Upper lobe of left lung (tissue), 6 donors: ENCODE measurements around the gene DHRS4. TPM values are rescaled to one million over a fixed set of nuclear protein-coding genes. Genes with fewer than 3 reads are reported as not detected.
"Not testable (repeated sequence)": the region's sequence is repeated elsewhere in the genome, so short reads cannot be mapped to it uniquely, and the experiment has no call there.

Experiments used
- ATAC-seq, 2 donors: fragments of 200-7000 bp; cut with Tn5 transposase; one replicate each; pipeline ENCODE4 v1.9.1; 2022; ENCODE audit warnings: mild to moderate bottlenecking in 2 of 2, moderate library complexity in 2 of 2; ENCODE audit not compliant: low FRiP score in 2 of 2
- DNase-seq, 2 donors: peaks; one replicate each; pipeline ENCODE4 v3.0.0-alpha.2; 2019 to 2020
- H3K27ac ChIP-seq, 4 donors: fragments of 200-600 bp; sonication (generic); one replicate each; pipeline ENCODE4 v1.5.1; 2016 to 2019
- H3K27me3 ChIP-seq, 4 donors: fragments of 200-600 bp; sonication (generic); one replicate each; pipeline ENCODE4 v1.5.1; 2017 to 2019
- H3K36me3 ChIP-seq, 4 donors: fragments of 200-600 bp; sonication (generic); one replicate each; pipeline ENCODE4 v1.5.1; 2016 to 2019
- H3K4me1 ChIP-seq, 4 donors: fragments of 200-600 bp; sonication (generic); one replicate each; pipeline ENCODE4 v1.5.1; 2018 to 2019
- H3K4me3 ChIP-seq, 4 donors: fragments of 200-600 bp; sonication (generic); one replicate each; pipeline ENCODE4 v1.5.1; 2017 to 2019; ENCODE audit warnings: mild to moderate bottlenecking in 2 of 4, moderate library complexity in 1 of 4
- H3K9me3 ChIP-seq, 4 donors: fragments of 200-600 bp; sonication (generic); one replicate each; pipeline ENCODE4 v1.5.1; 2018 to 2019
- POLR2AphosphoS5 ChIP-seq, 2 donors: sonication (generic); formaldehyde crosslinking; IDR thresholded peaks; one replicate each; pipeline ENCODE4 v1.5.1; 2017; ENCODE audit warnings: antibody characterized with exemption in 2 of 2
- whole genome bisulfite sequencing, 2 donors: methylation state at CpG; one replicate each; pipeline ENCODE4 v1.1.5; 2017 to 2018; 5-methylcytosine and 5-hydroxymethylcytosine counted together
- total RNA-seq, 6 donors: library from RNA; depleted of rRNA in 4 of 6; stranded (reverse); fragments of >200 nt in 4 of 6; gene quantifications; one replicate each; pipeline versions ENCODE4 v1.1.0 to v1.2.1, GENCODE V29; 2016 to 2021
- donor health status: DM: no; HTN: no; CAD: no; lungs with moderate emphysema.
- donor health status: DM: no; HTN: yes; CAD: no; lungs with severe emphysema.

DHRS4 gene
- total RNA-seq, 6 donors from 2014 or later, result 30.3 to 57.9 (median 33.8) TPM

- H3K9me3 ChIP-seq, H3K27me3 ChIP-seq, H3K36me3 ChIP-seq: not testable (repeated sequence)
- 10 to 20% methylated on average over 8 to 21 of the region's 40 CpGs for WGBS, 2 donors
- TF ChIP-seq POLR2AphosphoS5 (IDR thresholded peaks at IDR 0.05), result peak; percentile 46 to 59
- peak; percentile 87 to 96 for ATAC-seq
- H3K4me3 ChIP-seq, result peak within 1 kb of the TSS in 3 of 4 donors; percentile 36 to 39 (median 37)
- DNase-seq, result peak; percentile 91 to 94
- H3K27ac ChIP-seq, result peak within 1 kb of the TSS; percentile 12 to 85 (median 52)
- H3K4me1 ChIP-seq, result peaks cover 0 to 20% (median 12%) of the 10 kb centered on the region in 4 donors
Observed at GRCh38 chr14:23988607-23989363, 35.2 kb downstream of the DHRS4 start, which contains the start of gene DHRS4L2. DHRS4L2 (plus strand) TSS chr14:23988929; CDS start chr14:23988948, 19 bp downstream.

GRCh38 chr14:23989734-23990445 is 36.3 kb downstream of the DHRS4 start:
- DNase-seq (peak in 1 of 2 donors; percentile 79), ATAC-seq (peak in 1 of 2 donors; percentile 6)
- 62 to 92% methylated on average over 16 to 21 of the region's 21 CpGs for WGBS, 2 donors
- not testable (repeated sequence) for H3K4me3 ChIP-seq, H3K36me3 ChIP-seq, H3K9me3 ChIP-seq, H3K27me3 ChIP-seq
- peak overlapping the region in 1 of 4 donors; percentile 54 for H3K27ac ChIP-seq
- peaks cover 0 to 20% (median 12%) of the 10 kb centered on the region in 4 donors for H3K4me1 ChIP-seq

- ATAC-seq, H3K36me3 ChIP-seq, H3K4me3 ChIP-seq, DNase-seq, H3K9me3 ChIP-seq, H3K27me3 ChIP-seq, H3K27ac ChIP-seq: not testable (repeated sequence)
- 75 to 86% methylated on average over 1 of the region's 1 CpG for WGBS, 2 donors
- peaks cover 0 to 20% (median 12%) of the 10 kb centered on the region in 4 donors for H3K4me1 ChIP-seq
Observed at GRCh38 chr14:23990961-23991360, 37.4 kb downstream of the DHRS4 start.

- peaks cover 0 to 20% (median 12%) of the 10 kb centered on the region in 4 donors for H3K4me1 ChIP-seq
- not testable (repeated sequence) for H3K4me3 ChIP-seq, H3K36me3 ChIP-seq, DNase-seq, H3K9me3 ChIP-seq, H3K27ac ChIP-seq, H3K27me3 ChIP-seq, ATAC-seq
- 68 to 79% methylated on average over 3 of the region's 3 CpGs for WGBS, 2 donors
Observed at GRCh38 chr14:23993042-23993441, 39.5 kb downstream of the DHRS4 start.

- not testable (repeated sequence) for ATAC-seq, H3K4me3 ChIP-seq, H3K4me1 ChIP-seq, H3K27ac ChIP-seq, DNase-seq, H3K36me3 ChIP-seq, H3K9me3 ChIP-seq, H3K27me3 ChIP-seq
Observed at GRCh38 chr14:23996009-23996408, 42.4 kb downstream of the DHRS4 start.

- not testable (repeated sequence) for ATAC-seq, H3K27me3 ChIP-seq, DNase-seq, H3K4me1 ChIP-seq, H3K9me3 ChIP-seq, H3K27ac ChIP-seq, H3K4me3 ChIP-seq, H3K36me3 ChIP-seq
- WGBS, 2 donors, result 100% methylated on average over 1 of the region's 2 CpGs
Observed at GRCh38 chr14:23996825-23997224, 43.3 kb downstream of the DHRS4 start.

- H3K27me3 ChIP-seq, ATAC-seq, H3K4me1 ChIP-seq, H3K4me3 ChIP-seq, DNase-seq, H3K36me3 ChIP-seq, H3K27ac ChIP-seq, H3K9me3 ChIP-seq: not testable (repeated sequence)
- no CpG with 5 or more reads among the region's 5 CpGs for WGBS, 2 donors
Observed at GRCh38 chr14:23999640-24000039, 46.1 kb downstream of the DHRS4 start.

GRCh38 chr14:24001078-24001477 is 47.5 kb downstream of the DHRS4 start:
- H3K9me3 ChIP-seq, H3K4me1 ChIP-seq, ATAC-seq, H3K36me3 ChIP-seq, H3K27me3 ChIP-seq, H3K4me3 ChIP-seq, DNase-seq, H3K27ac ChIP-seq: not testable (repeated sequence)

GRCh38 chr14:24001679-24002078 is 48.1 kb downstream of the DHRS4 start:
- not testable (repeated sequence) for H3K36me3 ChIP-seq, H3K27me3 ChIP-seq, H3K4me3 ChIP-seq, H3K27ac ChIP-seq, H3K4me1 ChIP-seq, DNase-seq, H3K9me3 ChIP-seq
- ATAC-seq, result peak in 1 of 2 donors; percentile 56
- no CpG with 5 or more reads among the region's 2 CpGs for WGBS, 2 donors

GRCh38 chr14:24006471-24006816 is 52.9 kb downstream of the DHRS4 start:
- not testable (repeated sequence) for H3K27me3 ChIP-seq, H3K4me1 ChIP-seq, H3K36me3 ChIP-seq, H3K9me3 ChIP-seq, DNase-seq
- peak overlapping the region in 3 of 4 donors; percentile 49 to 55 (median 50) for H3K4me3 ChIP-seq
- peak; percentile 55 to 57 for ATAC-seq
- 0 to 10% methylated on average over 2 to 6 of the region's 15 CpGs for WGBS, 2 donors
- peak overlapping the region in 2 of 4 donors; percentile 49 to 74 for H3K27ac ChIP-seq

- peak overlapping the region in 3 of 4 donors; percentile 49 to 55 (median 50) for H3K4me3 ChIP-seq
- WGBS, 2 donors, result 4% methylated on average over 20 of the region's 62 CpGs; no CpG with 5 or more reads in 1 of the 2 donors
- ATAC-seq (peak; percentile 92 to 99), DNase-seq (peak; percentile 41 to 93)
- not testable (repeated sequence) for H3K9me3 ChIP-seq, H3K36me3 ChIP-seq, H3K27me3 ChIP-seq, H3K4me1 ChIP-seq
- peak overlapping the region in 2 of 4 donors; percentile 49 to 74 for H3K27ac ChIP-seq
Observed at GRCh38 chr14:24006817-24007652, 53.5 kb downstream of the DHRS4 start.
